ENCODE data around the gene ADGRF4.

- TF ChIP-seq CTCF (IDR thresholded peaks at IDR 0.05; ENCODE audit: insufficient read depth, low read depth, low read length) = no peak
- TF ChIP-seq EZH2 (IDR thresholded peaks at IDR 0.05; ENCODE audit: insufficient read depth, low read length) = no peak
Observed at GRCh38 chr6:47665112-47665511, 33.3 kb upstream of the ADGRF4 start.
